ENCODE data around the gene ARRB1.

DNA sequence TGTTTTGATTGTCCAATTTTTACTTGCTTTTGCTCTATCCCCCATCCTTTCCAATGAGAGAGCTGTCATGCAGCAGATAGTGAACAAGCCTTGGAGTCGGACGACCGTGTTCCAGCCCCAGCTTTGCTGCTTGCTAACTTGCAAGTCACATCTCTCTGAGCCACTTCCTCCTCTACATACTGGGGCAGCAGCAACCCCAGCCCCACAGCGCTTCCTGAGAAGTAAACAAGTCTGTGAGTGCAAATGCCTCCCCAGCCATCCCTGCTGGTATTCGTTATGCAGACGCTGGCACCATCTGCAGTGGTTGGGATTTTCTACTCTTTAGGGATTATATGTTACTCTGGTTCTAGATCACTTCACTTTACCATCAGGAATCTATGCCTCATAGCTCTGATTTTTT is 75.9 kb downstream of the ARRB1 start:
- TF ChIP-seq, protein P1, sequence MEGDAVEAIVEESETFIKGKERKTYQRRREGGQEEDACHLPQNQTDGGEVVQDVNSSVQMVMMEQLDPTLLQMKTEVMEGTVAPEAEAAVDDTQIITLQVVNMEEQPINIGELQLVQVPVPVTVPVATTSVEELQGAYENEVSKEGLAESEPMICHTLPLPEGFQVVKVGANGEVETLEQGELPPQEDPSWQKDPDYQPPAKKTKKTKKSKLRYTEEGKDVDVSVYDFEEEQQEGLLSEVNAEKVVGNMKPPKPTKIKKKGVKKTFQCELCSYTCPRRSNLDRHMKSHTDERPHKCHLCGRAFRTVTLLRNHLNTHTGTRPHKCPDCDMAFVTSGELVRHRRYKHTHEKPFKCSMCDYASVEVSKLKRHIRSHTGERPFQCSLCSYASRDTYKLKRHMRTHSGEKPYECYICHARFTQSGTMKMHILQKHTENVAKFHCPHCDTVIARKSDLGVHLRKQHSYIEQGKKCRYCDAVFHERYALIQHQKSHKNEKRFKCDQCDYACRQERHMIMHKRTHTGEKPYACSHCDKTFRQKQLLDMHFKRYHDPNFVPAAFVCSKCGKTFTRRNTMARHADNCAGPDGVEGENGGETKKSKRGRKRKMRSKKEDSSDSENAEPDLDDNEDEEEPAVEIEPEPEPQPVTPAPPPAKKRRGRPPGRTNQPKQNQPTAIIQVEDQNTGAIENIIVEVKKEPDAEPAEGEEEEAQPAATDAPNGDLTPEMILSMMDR (IDR thresholded peaks at IDR 0.05; ENCODE audit: low read length), result no peak
- no peak for TF ChIP-seq EZH2 (IDR thresholded peaks at IDR 0.05; ENCODE audit: borderline replicate concordance, low read length)

Measured in OCI-LY1 (cell line).